Measurements from ENCODE around the gene SLMAP. TPM values are rescaled to one million over a fixed set of nuclear protein-coding genes. Genes with fewer than 3 reads are reported as not detected.
A peak's percentile ranks its signal among the peaks of the same experiment; 100 is the strongest.

SLMAP gene
- total and polyA plus RNA-seq, 2 of the 13 experiments (the other 11 are each of a cell fraction or from before 2014, with no cell fraction given): 24.0 to 48.3 TPM

DNA sequence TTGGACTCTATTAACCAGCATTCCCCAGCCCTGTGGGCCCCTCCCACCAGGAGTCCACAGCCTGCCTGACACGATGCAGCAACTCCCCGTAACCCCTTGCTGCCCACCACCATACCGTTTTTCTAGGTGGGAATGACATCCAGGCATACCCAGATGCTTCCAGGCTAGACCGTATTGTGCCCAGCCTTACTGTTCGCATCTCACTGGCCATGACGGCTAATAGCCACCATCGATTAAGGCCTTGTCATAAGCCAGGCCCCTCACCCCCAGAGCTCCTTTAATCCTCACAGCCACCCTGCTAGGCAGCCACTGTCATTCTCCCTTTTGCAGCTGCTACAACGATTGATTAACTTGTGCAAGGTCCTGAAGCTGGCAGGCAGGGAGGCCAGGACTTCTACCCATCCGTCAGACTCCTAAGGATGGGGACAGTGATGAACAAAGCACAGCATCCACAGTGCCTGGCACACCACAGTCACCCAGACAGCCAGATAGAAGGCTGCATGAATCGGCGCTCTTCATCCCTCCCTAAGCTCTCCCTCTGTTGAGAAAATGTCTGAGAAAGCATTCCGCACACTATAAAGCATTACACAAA, 192.1 kb downstream of the SLMAP start (continued):
- 0 out of 2 replicates have a peak, but pooled peaks have one; percentile 1 for TF ChIP-seq YEATS4 (CRISPR knock-in tag; IDR thresholded peaks at IDR 0.05; ENCODE audit: borderline replicate concordance)
- TF ChIP-seq MED13 (CRISPR knock-in tag; IDR thresholded peaks at IDR 0.05): no peak
- TF ChIP-seq ZBTB34 (CRISPR knock-in tag; IDR thresholded peaks at IDR 0.05): no peak
- no peak for TF ChIP-seq ZNF558 (CRISPR knock-in tag; IDR thresholded peaks at IDR 0.05; ENCODE audit: borderline replicate concordance)
- TF ChIP-seq EZH2 (conservative IDR thresholded peaks at IDR 0.05; ENCODE audit: low read depth, low read length): no peak
- TF ChIP-seq MAFK (conservative IDR thresholded peaks at IDR 0.05 in 1 of 2, IDR thresholded peaks at IDR 0.05 in 1 of 2; ENCODE audit: low read length in 2 of 2): no peak
- no peak for TF ChIP-seq GZF1 (CRISPR knock-in tag; IDR thresholded peaks at IDR 0.05)
- no peak for TF ChIP-seq JUN (CRISPR knock-in tag; IDR thresholded peaks at IDR 0.05)
- TF ChIP-seq ZNF615 (CRISPR knock-in tag; IDR thresholded peaks at IDR 0.05; ENCODE audit: borderline replicate concordance): no peak
- no peak; the same call in 1 of the 2 replicates for TF ChIP-seq ZNF430 (CRISPR knock-in tag; IDR thresholded peaks at IDR 0.05)
- no peak for TF ChIP-seq RBM22 (optimal IDR thresholded peaks at IDR 0.05; ENCODE audit: low read length)
- TF ChIP-seq ZUFSP (CRISPR knock-in tag; IDR thresholded peaks at IDR 0.05; ENCODE audit: borderline replicate concordance): no peak
- TF ChIP-seq ZFX (CRISPR knock-in tag; IDR thresholded peaks at IDR 0.05; ENCODE audit: low read depth): no peak
- TF ChIP-seq CBX1 (IDR thresholded peaks at IDR 0.05; ENCODE audit: low read depth): no peak
- 0 out of 2 replicates have a peak, but pooled peaks have one; percentile 49 for TF ChIP-seq GLI4 (CRISPR knock-in tag; IDR thresholded peaks at IDR 0.05; ENCODE audit: borderline replicate concordance)
- TF ChIP-seq ZNF264 (CRISPR knock-in tag; IDR thresholded peaks at IDR 0.05): no peak
- no peak for TF ChIP-seq FOSL1 (CRISPR knock-in tag; IDR thresholded peaks at IDR 0.05; ENCODE audit: borderline replicate concordance)
- TF ChIP-seq ZSCAN22 (CRISPR knock-in tag; IDR thresholded peaks at IDR 0.05): no peak
- no peak for TF ChIP-seq ZNF124 (CRISPR knock-in tag; IDR thresholded peaks at IDR 0.05)
- TF ChIP-seq KDM3A (CRISPR knock-in tag; IDR thresholded peaks at IDR 0.05; ENCODE audit: low read depth): 0 out of 2 replicates have a peak, but pooled peaks have one; percentile 3
- TF ChIP-seq CENPT (CRISPR knock-in tag; IDR thresholded peaks at IDR 0.05; ENCODE audit: low read depth): no peak
- TF ChIP-seq ZNF674 (CRISPR knock-in tag; IDR thresholded peaks at IDR 0.05; ENCODE audit: low read depth): no peak
- no peak for TF ChIP-seq SUZ12 (IDR thresholded peaks at IDR 0.05; ENCODE audit: low read depth, low read length)
- TF ChIP-seq MEIS2 (CRISPR knock-in tag; IDR thresholded peaks at IDR 0.05): no peak
- no peak for TF ChIP-seq KDM1A (CRISPR knock-in tag; IDR thresholded peaks at IDR 0.05)
